Esophagus squamous epithelium (tissue), 5 donors: ENCODE data around the gene DKKL1. TPM values are rescaled to one million over a fixed set of nuclear protein-coding genes. Genes with fewer than 3 reads are reported as not detected.

ENCODE experiments used
- DNase-seq: peaks from one replicate; lab custom pipeline; 2025; lab: John Stamatoyannopoulos, UW
- H3K27ac ChIP-seq, 4 donors: fragments of 200-600 bp; sonication (generic); one replicate each; pipeline ENCODE4 v1.5.1; 2016 to 2019; ENCODE audit warnings: mild to moderate bottlenecking in 1 of 4
- H3K27me3 ChIP-seq, 4 donors: fragments of 200-600 bp; sonication (generic); 1 replicate in 3 of 4; 2 replicates in 1 of 4; pipeline versions ENCODE4 v1.5.1 to v1.6.0; 2017 to 2021; ENCODE audit warnings: antibody characterized with exemption in 1 of 4
- H3K36me3 ChIP-seq, 3 donors: fragments of 200-600 bp; sonication (generic); one replicate each; pipeline ENCODE4 v1.5.1; 2016 to 2019
- H3K4me1 ChIP-seq, 3 donors: fragments of 200-600 bp; sonication (generic); one replicate each; pipeline ENCODE4 v1.5.1; 2017 to 2019
- H3K4me3 ChIP-seq, 4 donors: fragments of 200-600 bp; sonication (generic); 1 replicate in 3 of 4; 2 replicates in 1 of 4; pipeline ENCODE4 v1.5.1; 2016 to 2019; ENCODE audit warnings: mild to moderate bottlenecking in 2 of 4, moderate library complexity in 1 of 4
- H3K9me3 ChIP-seq, 3 donors: fragments of 200-600 bp; sonication (generic); one replicate each; pipeline ENCODE4 v1.5.1; 2016 to 2019
- POLR2A ChIP-seq, 4 donors: fragments of 450-650 bp; IDR thresholded peaks; one replicate each; pipeline ENCODE4 v1.6.1; 2017; ENCODE audit warnings: antibody characterized with exemption in 4 of 4, mild to moderate bottlenecking in 4 of 4, moderate library complexity in 3 of 4
- WGBS, 2 donors: methylation state at CpG; one replicate each; pipeline ENCODE4 v1.1.5; 2018; 5-methylcytosine and 5-hydroxymethylcytosine counted together
- intact Hi-C: fragments of 100-400 bp; cut with DNase I; formaldehyde crosslinking; loops from one replicate; pipeline ENCODE4 v1.15.0; 2022
- total RNA-seq, 4 donors: library from RNA; depleted of rRNA; stranded (reverse); fragments of >200 nt; gene quantifications; one replicate each; pipeline ENCODE4 v1.1.0, GENCODE V29; 2016
- TF ChIP-seq, protein P1 (sequence below), 6 experiments: fragments of 450-650 bp in 4 of 6; fragments of 200-600 bp in 2 of 6; sonication (generic) in 2 of 6; IDR thresholded peaks; one replicate each; pipeline ENCODE4 v1.5.1; 2016 to 2019; ENCODE audit warnings: antibody characterized with exemption in 6 of 6, mild to moderate bottlenecking in 4 of 6, moderate library complexity in 4 of 6
- donor health status: DM: yes; HTN: yes; CAD: no.

DKKL1 gene
- total RNA-seq, 4 donors from 2014 or later = not detected

DNA sequence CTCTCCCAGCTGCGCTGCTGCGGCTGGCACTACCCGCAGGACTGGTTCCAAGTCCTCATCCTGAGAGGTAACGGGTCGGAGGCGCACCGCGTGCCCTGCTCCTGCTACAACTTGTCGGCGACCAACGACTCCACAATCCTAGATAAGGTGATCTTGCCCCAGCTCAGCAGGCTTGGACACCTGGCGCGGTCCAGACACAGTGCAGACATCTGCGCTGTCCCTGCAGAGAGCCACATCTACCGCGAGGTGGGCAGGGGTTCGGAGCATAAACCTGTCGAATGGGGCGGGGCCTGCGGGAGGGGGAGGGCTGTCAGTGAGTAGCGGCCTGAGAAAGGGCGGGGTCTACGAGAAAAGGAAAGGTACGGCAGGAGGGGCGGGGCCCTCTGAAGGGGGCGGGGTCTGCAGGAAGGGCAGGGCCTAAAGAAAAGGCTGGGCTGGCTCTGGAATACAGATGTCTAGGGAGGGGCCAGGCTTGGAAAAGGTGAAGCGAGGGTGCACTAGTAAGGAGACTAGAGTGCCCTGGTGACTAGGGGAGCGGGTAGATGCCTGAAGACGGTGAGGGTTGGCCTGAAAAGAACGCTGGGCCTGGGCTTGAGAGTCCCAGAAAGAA, 24.9 kb upstream of the DKKL1 start:
- peak overlapping the region; percentile 77 to 95 (median 89) for H3K27ac ChIP-seq
- intact Hi-C loops = no loop called here
- H3K4me3 ChIP-seq = peak overlapping the region; percentile 28 to 67 (median 46)
- no peaks in the 10 kb centered on the region for H3K27me3 ChIP-seq
- H3K4me1 ChIP-seq = peaks cover 19 to 54% (median 27%) of the 10 kb centered on the region in 3 donors
- peaks cover 0 to 28% (median 0%) of the 10 kb centered on the region in 3 donors for H3K36me3 ChIP-seq
- TF ChIP-seq, protein P1, sequence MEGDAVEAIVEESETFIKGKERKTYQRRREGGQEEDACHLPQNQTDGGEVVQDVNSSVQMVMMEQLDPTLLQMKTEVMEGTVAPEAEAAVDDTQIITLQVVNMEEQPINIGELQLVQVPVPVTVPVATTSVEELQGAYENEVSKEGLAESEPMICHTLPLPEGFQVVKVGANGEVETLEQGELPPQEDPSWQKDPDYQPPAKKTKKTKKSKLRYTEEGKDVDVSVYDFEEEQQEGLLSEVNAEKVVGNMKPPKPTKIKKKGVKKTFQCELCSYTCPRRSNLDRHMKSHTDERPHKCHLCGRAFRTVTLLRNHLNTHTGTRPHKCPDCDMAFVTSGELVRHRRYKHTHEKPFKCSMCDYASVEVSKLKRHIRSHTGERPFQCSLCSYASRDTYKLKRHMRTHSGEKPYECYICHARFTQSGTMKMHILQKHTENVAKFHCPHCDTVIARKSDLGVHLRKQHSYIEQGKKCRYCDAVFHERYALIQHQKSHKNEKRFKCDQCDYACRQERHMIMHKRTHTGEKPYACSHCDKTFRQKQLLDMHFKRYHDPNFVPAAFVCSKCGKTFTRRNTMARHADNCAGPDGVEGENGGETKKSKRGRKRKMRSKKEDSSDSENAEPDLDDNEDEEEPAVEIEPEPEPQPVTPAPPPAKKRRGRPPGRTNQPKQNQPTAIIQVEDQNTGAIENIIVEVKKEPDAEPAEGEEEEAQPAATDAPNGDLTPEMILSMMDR (IDR thresholded peaks at IDR 0.05) = no peak
- TF ChIP-seq POLR2A (IDR thresholded peaks at IDR 0.05) = no peak
- no peak for DNase-seq
- WGBS, 2 donors = 25 to 31% methylated on average over 13 to 22 of the region's 30 CpGs
- H3K9me3 ChIP-seq = no peaks in the 10 kb centered on the region

DNA sequence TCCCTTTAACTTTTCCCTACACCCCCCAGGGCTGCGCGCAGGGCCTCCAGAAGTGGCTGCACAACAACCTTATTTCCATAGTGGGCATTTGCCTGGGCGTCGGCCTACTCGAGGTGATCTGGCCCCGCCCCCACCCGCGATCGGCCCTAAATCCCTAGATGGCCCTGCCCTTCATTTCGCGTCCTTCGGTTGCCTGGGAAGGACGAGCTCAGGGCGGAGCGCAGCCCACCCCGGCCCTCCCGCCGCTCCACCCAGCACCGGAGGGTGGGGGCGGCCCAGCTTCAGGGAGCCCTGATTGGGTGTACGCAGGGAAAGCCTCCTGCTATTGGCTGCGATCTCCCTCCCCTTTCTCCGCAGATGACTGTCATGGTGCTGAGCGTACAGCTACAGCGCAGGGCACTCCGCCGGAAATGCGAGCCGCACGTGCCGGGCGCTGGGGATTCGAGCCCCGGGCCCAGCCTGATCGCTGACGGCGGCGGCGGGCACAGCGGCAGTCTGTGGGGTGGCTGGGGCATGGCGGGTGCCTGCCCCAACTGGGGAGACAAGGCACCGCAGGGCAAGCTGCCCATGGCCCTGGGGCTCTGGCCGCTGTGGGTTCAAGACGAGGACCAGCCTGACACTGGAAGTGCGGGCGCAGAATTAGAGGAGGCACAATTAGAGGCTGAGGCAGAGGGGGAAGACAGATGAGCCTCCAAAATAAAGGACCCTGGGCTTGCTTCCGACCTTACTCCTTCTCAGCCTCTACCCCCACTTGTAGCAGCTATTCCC, 24.2 kb upstream of the DKKL1 start:
- Histone ChIP-seq H3K4me1 (peaks cover 19 to 52% (median 27%) of the 10 kb centered on the region in 3 donors), H3K36me3 (peaks cover 0 to 35% (median under 1%) of the 10 kb centered on the region in 3 donors), H3K4me3 (peak overlapping the region; percentile 28 to 67 (median 46)), H3K9me3 (no peaks in the 10 kb centered on the region), H3K27me3 (no peaks in the 10 kb centered on the region), H3K27ac (peak overlapping the region; percentile 77 to 95 (median 89))
- intact Hi-C loops = no loop called here
- 26 to 33% methylated on average over 2 to 6 of the region's 47 CpGs for WGBS, 2 donors
- no peak for DNase-seq
- peak in 3 of 4 donors; percentile 32 to 51 (median 33) for TF ChIP-seq POLR2A (IDR thresholded peaks at IDR 0.05)
- TF ChIP-seq, protein P1 (IDR thresholded peaks at IDR 0.05) = no peak

DNA sequence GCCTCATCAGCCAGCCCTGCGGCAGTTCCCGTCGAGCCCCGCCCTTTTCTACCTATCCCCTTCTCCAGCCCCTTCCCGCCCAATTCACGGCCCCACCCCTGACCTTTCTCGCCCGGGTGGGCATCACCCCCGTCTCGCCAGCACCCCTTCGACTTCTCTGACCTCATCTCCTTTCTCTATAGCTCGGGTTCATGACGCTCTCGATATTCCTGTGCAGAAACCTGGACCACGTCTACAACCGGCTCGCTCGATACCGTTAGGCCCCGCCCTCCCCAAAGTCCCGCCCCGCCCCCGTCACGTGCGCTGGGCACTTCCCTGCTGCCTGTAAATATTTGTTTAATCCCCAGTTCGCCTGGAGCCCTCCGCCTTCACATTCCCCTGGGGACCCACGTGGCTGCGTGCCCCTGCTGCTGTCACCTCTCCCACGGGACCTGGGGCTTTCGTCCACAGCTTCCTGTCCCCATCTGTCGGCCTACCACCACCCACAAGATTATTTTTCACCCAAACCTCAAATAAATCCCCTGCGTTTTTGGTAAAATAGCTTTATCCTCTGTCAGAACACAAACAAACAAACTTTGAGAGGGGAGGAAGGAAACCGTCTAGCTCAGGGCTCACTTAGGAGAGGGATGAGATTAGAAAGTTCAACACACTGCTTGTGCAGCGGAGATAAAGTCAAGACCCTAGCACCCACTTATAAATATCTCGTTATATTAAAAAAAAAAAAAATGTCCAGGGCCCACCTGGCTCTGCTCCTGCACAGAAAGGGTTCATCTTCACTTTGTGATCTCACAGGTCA, 23.4 kb upstream of the DKKL1 start:
- Histone ChIP-seq H3K27ac (peak overlapping the region; percentile 77 to 95 (median 89)), H3K4me3 (peak overlapping the region; percentile 28 to 67 (median 46)), H3K27me3 (no peaks in the 10 kb centered on the region), H3K36me3 (peaks cover 0 to 43% (median 4%) of the 10 kb centered on the region in 3 donors), H3K4me1 (peaks cover 19 to 52% (median 27%) of the 10 kb centered on the region in 3 donors), H3K9me3 (no peaks in the 10 kb centered on the region)
- DNase-seq = no peak
- intact Hi-C loops = no loop called here
- no peak for TF ChIP-seq POLR2A (IDR thresholded peaks at IDR 0.05)
- TF ChIP-seq, protein P1 (IDR thresholded peaks at IDR 0.05) = no peak
- 21 to 23% methylated on average over 30 to 33 of the region's 36 CpGs for WGBS, 2 donors

DNA sequence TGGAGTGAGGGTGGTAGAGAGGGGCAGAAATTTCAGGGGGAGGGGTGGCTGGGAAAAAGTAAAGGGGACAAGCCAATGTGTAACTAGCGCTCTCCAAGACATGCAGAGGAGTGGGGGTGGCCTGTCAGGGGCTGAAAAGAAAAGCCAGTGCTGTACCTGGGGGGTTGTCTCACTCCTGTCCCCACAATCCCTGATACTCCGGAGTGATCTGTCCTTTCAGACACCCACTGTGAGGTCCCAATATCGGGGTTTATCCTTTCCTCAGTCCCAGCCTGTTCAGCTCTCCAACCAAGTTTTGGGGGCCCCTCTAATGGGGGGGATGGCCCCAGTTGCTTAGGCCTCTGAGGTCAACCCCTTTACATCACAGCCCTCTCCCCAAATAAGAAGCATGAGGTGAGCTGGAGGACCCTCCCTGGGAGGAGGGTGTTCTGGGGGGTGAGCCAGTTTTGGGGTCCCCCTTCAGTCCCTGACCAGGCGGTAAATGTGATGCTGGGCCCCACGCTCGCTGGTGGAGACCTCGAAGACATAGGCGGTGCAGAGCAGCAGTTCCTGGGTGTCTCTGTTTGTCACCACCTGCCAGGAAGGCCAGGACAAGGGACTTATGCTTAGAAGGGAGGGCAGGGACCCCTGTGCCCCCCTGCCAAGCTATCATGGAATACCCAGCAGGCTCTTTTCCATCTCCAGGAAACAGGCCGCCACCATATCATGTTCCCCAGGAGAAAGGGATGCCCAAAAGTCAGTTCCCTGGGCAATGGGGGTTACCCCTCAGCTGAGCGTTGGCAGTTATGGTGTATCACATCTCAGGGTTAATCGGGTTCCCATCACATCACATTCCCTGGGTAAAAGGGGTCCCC, 22.6 kb upstream of the DKKL1 start:
- no peak for DNase-seq
- Histone ChIP-seq H3K36me3 (peaks cover 0 to 51% (median 4%) of the 10 kb centered on the region in 3 donors), H3K27ac (peak overlapping the region; percentile 77 to 95 (median 89)), H3K9me3 (no peaks in the 10 kb centered on the region), H3K4me3 (no peak overlapping the region), H3K4me1 (peaks cover 19 to 50% (median 27%) of the 10 kb centered on the region in 3 donors), H3K27me3 (no peaks in the 10 kb centered on the region)
- TF ChIP-seq POLR2A (IDR thresholded peaks at IDR 0.05) = no peak
- TF ChIP-seq, protein P1 (IDR thresholded peaks at IDR 0.05) = no peak
- 82 to 96% methylated on average over 3 to 5 of the region's 11 CpGs for WGBS, 2 donors
- intact Hi-C loops = no loop called here
